Measurements from ENCODE around the gene FBXO42. TPM values are rescaled to one million over a fixed set of nuclear protein-coding genes. Genes with fewer than 3 reads are reported as not detected.
A peak's percentile ranks its signal among the peaks of the same experiment; 100 is the strongest.

The FBXO42 gene
- total and polyA plus RNA-seq, 2 of the 13 experiments (the other 11 are each of a cell fraction or from before 2014, with no cell fraction given), result 7.6 to 17.5 TPM

DNA sequence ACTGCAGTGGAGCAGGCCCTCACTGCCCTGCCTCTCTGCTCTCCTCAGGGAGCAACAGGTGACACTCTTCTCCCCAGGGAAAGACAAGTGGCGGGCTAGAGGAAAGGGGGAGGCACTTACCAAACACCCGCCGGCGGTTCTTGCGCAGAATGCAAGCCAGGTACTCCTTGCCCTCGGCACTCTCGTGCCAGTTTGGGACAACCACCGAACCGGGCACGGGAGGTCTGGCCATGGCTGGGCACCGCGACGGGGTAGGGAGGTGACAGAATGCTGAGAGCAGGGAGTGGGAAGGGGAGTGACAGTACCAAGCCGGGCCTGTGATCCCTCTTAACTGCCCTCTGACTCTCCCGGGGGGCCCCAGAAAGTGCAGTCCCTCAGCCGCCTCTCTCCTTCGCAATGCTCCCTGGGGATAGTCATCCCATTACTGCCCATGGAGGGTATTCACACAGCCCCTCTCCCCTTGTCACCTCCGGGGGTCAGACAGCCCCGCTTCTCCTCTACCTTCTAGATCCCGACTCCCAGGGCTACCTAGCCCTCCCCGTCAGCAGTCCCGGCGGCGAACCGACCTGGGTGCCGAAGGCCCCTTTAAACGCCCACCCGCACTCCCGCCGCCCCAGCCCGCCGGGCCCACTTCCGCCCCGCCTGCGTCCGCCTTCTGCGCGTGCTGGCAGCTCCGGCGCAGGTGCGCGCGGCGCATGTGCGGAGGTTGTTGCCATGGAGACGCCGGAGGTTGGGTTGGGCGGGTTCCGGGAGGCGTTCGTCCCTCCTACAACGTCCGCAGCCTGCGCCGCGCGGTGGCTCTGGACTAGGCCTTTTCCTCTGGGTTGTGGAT, 115.6 kb downstream of the FBXO42 start, which contains the start of gene CPLANE2 (continued):
- TF ChIP-seq KAT7 (CRISPR knock-in tag; IDR thresholded peaks at IDR 0.05; ENCODE audit: borderline replicate concordance) (0 out of 2 replicates have a peak, but pooled peaks have one; percentile 53), EZH2 (conservative IDR thresholded peaks at IDR 0.05; ENCODE audit: low read depth, low read length) (no peak), SMAD3 (CRISPR knock-in tag; IDR thresholded peaks at IDR 0.05) (no peak), NONO (IDR thresholded peaks at IDR 0.05) (no peak), NONO (CRISPR knock-in tag; conservative IDR thresholded peaks at IDR 0.05) (no peak), LCORL (IDR thresholded peaks at IDR 0.05) (no peak), LCORL (CRISPR knock-in tag; IDR thresholded peaks at IDR 0.05) (peak; percentile 37), STAG1 (CRISPR knock-in tag; IDR thresholded peaks at IDR 0.05) (0 out of 2 replicates have a peak, but pooled peaks have one; percentile 3), ASH2L (IDR thresholded peaks at IDR 0.05; ENCODE audit: insufficient read length, low read depth, low read length) (no peak), THAP11 (CRISPR knock-in tag; IDR thresholded peaks at IDR 0.05) (peak; percentile 79), FOSL1 (CRISPR knock-in tag; IDR thresholded peaks at IDR 0.05; ENCODE audit: borderline replicate concordance) (no peak), ERF (CRISPR knock-in tag; IDR thresholded peaks at IDR 0.05) (0 out of 2 replicates have a peak, but pooled peaks have one; percentile 28), KAT8 (CRISPR knock-in tag; IDR thresholded peaks at IDR 0.05) (peak; percentile 60), FIP1L1 (IDR thresholded peaks at IDR 0.05; ENCODE audit: borderline replicate concordance, insufficient read depth, low read depth, low read length) (0 out of 2 replicates have a peak, but pooled peaks have one; percentile 54), SOX5 (CRISPR knock-in tag; IDR thresholded peaks at IDR 0.05; ENCODE audit: borderline replicate concordance) (peak; percentile 29; the same call in 1 of the 2 replicates), GATAD1 (CRISPR knock-in tag; IDR thresholded peaks at IDR 0.05) (no peak), ZNF567 (CRISPR knock-in tag; IDR thresholded peaks at IDR 0.05; ENCODE audit: borderline replicate concordance) (0 out of 2 replicates have a peak, but pooled peaks have one; percentile 37), REPIN1 (CRISPR knock-in tag; IDR thresholded peaks at IDR 0.05; ENCODE audit: borderline replicate concordance, low read depth) (no peak), BHLHE40 (IDR thresholded peaks at IDR 0.05; ENCODE audit: low read length) (peak; percentile 71), AHR (CRISPR knock-in tag; IDR thresholded peaks at IDR 0.05) (0 out of 2 replicates have a peak, but pooled peaks have one; percentile 26)
- TF ChIP-seq, protein P1, sequence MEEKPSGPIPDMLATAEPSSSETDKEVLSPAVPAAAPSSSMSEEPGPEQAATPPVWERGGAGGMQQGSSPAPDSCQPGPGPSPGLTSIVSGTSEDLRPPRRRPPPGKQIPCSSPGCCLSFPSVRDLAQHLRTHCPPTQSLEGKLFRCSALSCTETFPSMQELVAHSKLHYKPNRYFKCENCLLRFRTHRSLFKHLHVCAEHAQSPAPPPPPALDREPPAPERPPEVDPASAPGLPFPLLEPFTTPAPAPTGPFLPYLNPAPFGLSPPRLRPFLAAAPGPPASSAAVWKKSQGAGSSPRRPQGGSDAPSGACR (CRISPR knock-in tag; IDR thresholded peaks at IDR 0.05), result 0 out of 2 replicates have a peak, but pooled peaks have one; percentile 23
- TF ChIP-seq, protein P2, sequence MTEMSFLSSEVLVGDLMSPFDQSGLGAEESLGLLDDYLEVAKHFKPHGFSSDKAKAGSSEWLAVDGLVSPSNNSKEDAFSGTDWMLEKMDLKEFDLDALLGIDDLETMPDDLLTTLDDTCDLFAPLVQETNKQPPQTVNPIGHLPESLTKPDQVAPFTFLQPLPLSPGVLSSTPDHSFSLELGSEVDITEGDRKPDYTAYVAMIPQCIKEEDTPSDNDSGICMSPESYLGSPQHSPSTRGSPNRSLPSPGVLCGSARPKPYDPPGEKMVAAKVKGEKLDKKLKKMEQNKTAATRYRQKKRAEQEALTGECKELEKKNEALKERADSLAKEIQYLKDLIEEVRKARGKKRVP (CRISPR knock-in tag; IDR thresholded peaks at IDR 0.05), result 0 out of 4 replicates have a peak, but pooled peaks of 1 of the 2 experiments have one; percentile 24
- TF ChIP-seq, protein P3, sequence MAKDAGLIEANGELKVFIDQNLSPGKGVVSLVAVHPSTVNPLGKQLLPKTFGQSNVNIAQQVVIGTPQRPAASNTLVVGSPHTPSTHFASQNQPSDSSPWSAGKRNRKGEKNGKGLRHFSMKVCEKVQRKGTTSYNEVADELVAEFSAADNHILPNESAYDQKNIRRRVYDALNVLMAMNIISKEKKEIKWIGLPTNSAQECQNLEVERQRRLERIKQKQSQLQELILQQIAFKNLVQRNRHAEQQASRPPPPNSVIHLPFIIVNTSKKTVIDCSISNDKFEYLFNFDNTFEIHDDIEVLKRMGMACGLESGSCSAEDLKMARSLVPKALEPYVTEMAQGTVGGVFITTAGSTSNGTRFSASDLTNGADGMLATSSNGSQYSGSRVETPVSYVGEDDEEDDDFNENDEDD (CRISPR knock-in tag; IDR thresholded peaks at IDR 0.05; ENCODE audit: borderline replicate concordance), result peak; percentile 36; the same call in 1 of the 2 replicates
- TF ChIP-seq, protein P4, sequence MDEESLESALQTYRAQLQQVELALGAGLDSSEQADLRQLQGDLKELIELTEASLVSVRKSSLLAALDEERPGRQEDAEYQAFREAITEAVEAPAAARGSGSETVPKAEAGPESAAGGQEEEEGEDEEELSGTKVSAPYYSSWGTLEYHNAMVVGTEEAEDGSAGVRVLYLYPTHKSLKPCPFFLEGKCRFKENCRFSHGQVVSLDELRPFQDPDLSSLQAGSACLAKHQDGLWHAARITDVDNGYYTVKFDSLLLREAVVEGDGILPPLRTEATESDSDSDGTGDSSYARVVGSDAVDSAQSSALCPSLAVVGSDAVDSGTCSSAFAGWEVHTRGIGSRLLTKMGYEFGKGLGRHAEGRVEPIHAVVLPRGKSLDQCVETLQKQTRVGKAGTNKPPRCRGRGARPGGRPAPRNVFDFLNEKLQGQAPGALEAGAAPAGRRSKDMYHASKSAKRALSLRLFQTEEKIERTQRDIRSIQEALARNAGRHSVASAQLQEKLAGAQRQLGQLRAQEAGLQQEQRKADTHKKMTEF (CRISPR knock-in tag; IDR thresholded peaks at IDR 0.05), result peak; percentile 55
